ENCODE data around the gene RGS7. TPM values are rescaled to one million over a fixed set of nuclear protein-coding genes. Genes with fewer than 3 reads are reported as not detected.

Gene RGS7
- total and polyA plus RNA-seq, 2 of the 4 experiments (the other 2 are of a cell fraction): 0.58 to 0.72 TPM

- H2BK120ac ChIP-seq (ENCODE audit: low read depth, low read length): no peak overlapping the region
- H3K4me3 ChIP-seq (ENCODE audit: insufficient read depth, low read depth, low read length): no peak overlapping the region
- no peaks in the 10 kb centered on the region for H3K9me1 ChIP-seq (ENCODE audit: insufficient read depth, low read length)
- H3K14ac ChIP-seq (replicated peaks; ENCODE audit: low read depth, low read length): no peak overlapping the region
- dilution Hi-C loops (cut with HindIII; ENCODE audit: low sequenced_read_pairs, unreplicated experiment): no loop called here
- H3K4me2 ChIP-seq (ENCODE audit: low read depth, low read length): no peak overlapping the region
- BruUV-seq (replicated peaks): no TSS peak
- no peak for TF ChIP-seq RCOR1 (IDR thresholded peaks at IDR 0.05; ENCODE audit: insufficient replicate concordance, low read length)
- TF ChIP-seq FOS (IDR thresholded peaks at IDR 0.05; ENCODE audit: low read depth, low read length): no peak
- TF ChIP-seq MAZ (IDR thresholded peaks at IDR 0.05; ENCODE audit: borderline replicate concordance, low read depth, low read length): no peak
- TF ChIP-seq ELK1 (IDR thresholded peaks at IDR 0.05; ENCODE audit: borderline replicate concordance, low read depth, low read length): no peak
- TF ChIP-seq SMC3 (IDR thresholded peaks at IDR 0.05; ENCODE audit: low read depth, low read length): no peak
- TF ChIP-seq MXI1 (IDR thresholded peaks at IDR 0.05; ENCODE audit: borderline replicate concordance, low read depth, low read length): no peak
- no peak for TF ChIP-seq RFX5 (IDR thresholded peaks at IDR 0.05; ENCODE audit: low read depth, low read length)
- intact Hi-C loops (cut with micrococcal nuclease): loop anchor here (10.0 kb wide), 1 partner anchor 448 kb away; no protein-coding TSS in a partner anchor
- H3K36me3 ChIP-seq (ENCODE audit: control insufficient read depth, insufficient read depth, low read length): no peaks in the 10 kb centered on the region
- ATAC-seq (ENCODE audit: low read depth): no peak
- H4K8ac ChIP-seq (ENCODE audit: low read depth in 2 of 2, low read length in 2 of 2): no peak overlapping the region
- no CpG with 5 or more reads among the region's 2 CpGs for WGBS, 2 experiments (ENCODE audit: extremely low coverage in 2 of 2, insufficient read length in 1 of 2)
- no peak overlapping the region for H2BK5ac ChIP-seq (ENCODE audit: low read depth, low read length, poor library complexity, severe bottlenecking)
- H3K4ac ChIP-seq (ENCODE audit: low read depth, low read length): no peak overlapping the region
- H3K27me3 ChIP-seq (ENCODE audit: control insufficient read depth, insufficient read depth, low read length): no peaks in the 10 kb centered on the region; the same call in 1 of the 2 replicates
- no peak overlapping the region for H2AK9ac ChIP-seq (replicated peaks; ENCODE audit: low read depth, low read length, poor library complexity)
- no peaks in the 10 kb centered on the region for H3K4me1 ChIP-seq (ENCODE audit: control insufficient read depth, insufficient read depth, low read length)
- H3K9me3 ChIP-seq (ENCODE audit: control insufficient read depth, insufficient read depth, low read length): no peaks in the 10 kb centered on the region
- no peak overlapping the region for H3K56ac ChIP-seq (ENCODE audit: extremely low read depth, insufficient read depth, low read length)
- no peak overlapping the region for H3K27ac ChIP-seq (ENCODE audit: insufficient read depth, low read length)
- no peak overlapping the region for H3K9ac ChIP-seq (ENCODE audit: low read depth, low read length)
- H3K79me1 ChIP-seq (ENCODE audit: low read depth in 1 of 2, low read length in 2 of 2): no peaks in the 10 kb centered on the region
- H2AFZ ChIP-seq (replicated peaks; ENCODE audit: low read length, poor library complexity): no peak overlapping the region
- POLR2A ChIA-PET (ENCODE audit: unreplicated experiment): no interaction called here
- no peak overlapping the region for H2AK5ac ChIP-seq (ENCODE audit: low read depth, low read length)
- H3K23ac ChIP-seq (ENCODE audit: low read depth, low read length): no peak overlapping the region
- H4K20me1 ChIP-seq (ENCODE audit: insufficient read depth, low read length): no peaks in the 10 kb centered on the region
- no peak overlapping the region for H2BK20ac ChIP-seq (ENCODE audit: low read depth, low read length)
- H4K91ac ChIP-seq (ENCODE audit: insufficient read depth, low read depth, low read length): no peak overlapping the region
- H2BK15ac ChIP-seq (ENCODE audit: low read depth, low read length): no peak overlapping the region
- no peak overlapping the region for H3K18ac ChIP-seq (ENCODE audit: low read depth, low read length)
- DNase-seq: no peak
- in situ Hi-C loops (cut with MboI; ENCODE audit: low sequenced_read_pairs): no loop called here
- CTCF ChIA-PET: no interaction called here
- no peak overlapping the region for H4K5ac ChIP-seq (ENCODE audit: low read depth, low read length)
Observed at GRCh38 chr1:240956424-240956823, 400.6 kb downstream of the RGS7 start.

Data from IMR-90 (cell line).